ENCODE data around the gene PSMG2. TPM values are rescaled to one million over a fixed set of nuclear protein-coding genes. Genes with fewer than 3 reads are reported as not detected.
A peak's percentile ranks its signal among the peaks of the same experiment; 100 is the strongest.
"Not testable (repeated sequence)": the region's sequence is repeated elsewhere in the genome, so short reads cannot be mapped to it uniquely, and the experiment has no call there.

PSMG2 gene
- total RNA-seq, 1 donor from 2014 or later = 27.0 TPM

DNA sequence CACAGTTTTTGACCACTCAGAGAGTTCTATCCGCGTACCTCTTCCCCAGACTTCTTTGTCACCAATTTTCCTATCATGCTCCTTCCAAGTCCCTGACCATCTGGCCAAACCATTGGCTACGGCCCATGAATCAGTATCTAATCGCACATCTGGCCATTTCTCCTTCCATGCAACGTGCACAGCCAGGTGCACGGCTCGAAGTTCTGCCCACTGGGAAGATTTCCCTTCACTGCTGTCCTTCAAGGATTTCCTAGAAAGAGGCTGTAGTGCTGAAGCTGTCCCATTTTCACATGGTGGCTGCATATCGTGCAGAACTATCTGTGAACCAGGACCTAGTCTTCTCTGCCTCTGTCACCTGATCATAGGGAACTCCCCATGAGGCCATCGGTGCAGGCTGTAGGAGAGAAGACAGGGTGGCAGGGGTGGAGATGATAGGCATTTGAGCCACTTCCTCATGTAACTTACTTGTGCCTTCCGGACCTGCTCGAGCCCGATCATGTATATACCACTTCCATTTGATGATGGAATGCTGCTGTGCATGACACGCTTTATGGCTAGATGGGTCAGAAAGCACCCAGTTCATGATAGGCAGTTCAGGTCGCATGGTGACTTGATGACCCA, 53.9 kb downstream of the PSMG2 start:
- not testable (repeated sequence) for DNase-seq (ENCODE audit: low spot score); ATAC-seq

DNA sequence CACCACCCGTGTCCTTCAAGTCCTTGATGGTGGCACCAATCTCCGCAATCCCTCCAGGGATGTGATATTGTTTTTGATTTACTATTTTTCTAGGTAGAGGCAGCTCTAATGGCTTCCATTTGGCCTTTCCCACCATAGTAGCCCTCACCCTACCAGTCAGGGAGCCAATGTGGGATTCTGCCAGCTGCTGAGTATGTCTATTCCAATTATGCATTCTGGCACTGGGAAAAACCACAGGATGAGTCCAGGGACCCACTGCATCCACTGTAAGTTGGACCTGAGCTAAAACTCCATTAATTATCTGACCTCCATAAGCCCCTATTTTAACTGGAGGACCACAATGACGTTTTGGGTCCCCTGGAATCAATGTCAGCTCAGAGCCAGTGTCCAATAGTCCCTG, 55.7 kb downstream of the PSMG2 start:
- DNase-seq (ENCODE audit: low spot score); ATAC-seq: not testable (repeated sequence)

DNA sequence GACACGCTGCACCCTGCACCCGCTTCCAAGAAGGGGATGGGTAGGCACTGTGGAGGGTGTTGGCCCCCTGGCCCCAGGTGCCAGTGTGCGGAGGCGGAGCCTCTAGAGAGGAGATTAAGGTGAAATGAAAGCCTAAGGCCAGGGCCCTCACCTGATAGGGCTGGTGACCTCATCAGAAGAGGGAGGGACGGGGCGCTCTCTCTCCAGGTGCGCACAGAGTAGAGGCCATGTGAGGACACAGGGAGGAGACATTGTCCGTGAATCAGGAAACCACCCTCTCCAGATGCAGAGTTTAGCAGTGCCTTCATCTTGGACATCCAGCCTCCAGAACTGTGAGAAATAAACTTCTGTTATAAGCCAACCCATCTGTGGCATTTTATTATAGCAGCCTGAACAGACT, 62.3 kb downstream of the PSMG2 start:
- ATAC-seq (no peak), DNase-seq (ENCODE audit: low spot score) (no peak)

DNA sequence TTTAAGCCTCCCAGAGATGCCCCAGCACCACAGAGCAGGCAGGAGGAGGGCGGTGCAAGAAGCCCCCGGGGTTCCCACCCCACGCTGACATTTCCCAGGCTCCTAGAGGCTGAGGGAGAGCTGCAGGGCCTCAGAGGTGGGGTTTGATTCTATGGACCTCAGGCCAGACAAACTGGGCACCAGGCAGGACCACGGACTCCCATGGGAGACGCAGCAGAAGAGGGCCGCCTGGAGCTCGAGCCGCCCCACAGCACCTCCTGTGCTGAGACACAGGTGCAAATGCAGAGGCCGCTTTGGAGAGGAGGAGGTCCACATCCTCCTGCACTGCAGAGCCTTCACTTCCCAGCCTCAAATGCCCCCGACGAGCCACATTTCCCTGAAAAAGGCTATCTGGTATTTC, 62.7 kb downstream of the PSMG2 start:
- no peak for DNase-seq (ENCODE audit: low spot score)

DNA sequence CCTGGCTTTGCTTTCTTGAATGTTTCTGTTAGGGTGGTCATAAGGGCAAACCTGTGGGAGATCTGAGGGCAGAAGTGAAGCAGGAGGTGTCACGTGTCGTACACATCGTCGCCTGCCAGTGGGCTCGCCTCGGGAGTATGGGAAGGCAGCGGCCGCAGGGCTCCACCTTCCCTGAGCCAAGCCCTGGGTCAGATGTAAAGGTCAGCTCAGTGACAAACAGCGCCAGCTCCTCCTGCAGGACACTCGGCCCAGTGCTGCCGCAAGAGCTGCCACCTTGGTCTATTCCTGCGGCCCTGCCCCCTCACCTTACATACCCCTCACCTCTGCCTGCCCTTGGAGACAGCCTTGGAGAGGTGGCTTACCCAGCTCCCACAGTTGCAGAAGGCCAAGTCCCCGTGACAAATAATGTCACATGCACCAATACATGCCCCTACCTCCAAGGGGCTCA, 64.2 kb downstream of the PSMG2 start:
- peak; percentile 77 for ATAC-seq
- DNase-seq (ENCODE audit: low spot score) = no peak

More for the DNA sequence above, 62.7 kb downstream of the PSMG2 start:
- no peak for ATAC-seq

DNA sequence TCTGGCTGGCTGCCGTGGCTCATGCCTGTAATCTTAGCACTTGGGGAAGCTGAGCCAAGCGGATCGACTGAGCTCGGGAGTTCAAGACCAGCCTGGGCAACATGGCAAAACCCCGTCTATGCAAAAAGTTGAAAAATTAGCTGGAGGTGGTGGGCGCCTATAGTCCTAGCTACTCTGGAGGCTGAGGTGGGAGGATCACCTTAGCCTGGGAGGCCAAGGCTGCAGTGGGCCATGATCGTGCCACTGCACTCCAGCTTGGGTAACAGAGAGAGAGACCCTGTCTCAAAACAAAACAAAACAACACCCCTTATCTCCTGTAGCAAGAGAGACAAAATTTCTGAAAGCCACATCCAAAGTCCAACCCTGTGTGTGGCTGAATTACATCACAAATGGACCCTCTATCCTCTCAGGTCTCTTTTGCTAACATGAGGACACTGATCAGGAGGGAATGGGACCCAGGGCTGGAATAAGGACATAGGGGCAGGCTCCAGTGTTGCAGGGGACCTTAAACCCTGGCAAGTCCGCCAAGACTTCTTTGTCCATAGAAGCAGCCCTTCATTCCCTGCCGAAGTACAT, 64.8 kb downstream of the PSMG2 start:
- ATAC-seq = no peak
- DNase-seq (ENCODE audit: low spot score) = no peak

DNA sequence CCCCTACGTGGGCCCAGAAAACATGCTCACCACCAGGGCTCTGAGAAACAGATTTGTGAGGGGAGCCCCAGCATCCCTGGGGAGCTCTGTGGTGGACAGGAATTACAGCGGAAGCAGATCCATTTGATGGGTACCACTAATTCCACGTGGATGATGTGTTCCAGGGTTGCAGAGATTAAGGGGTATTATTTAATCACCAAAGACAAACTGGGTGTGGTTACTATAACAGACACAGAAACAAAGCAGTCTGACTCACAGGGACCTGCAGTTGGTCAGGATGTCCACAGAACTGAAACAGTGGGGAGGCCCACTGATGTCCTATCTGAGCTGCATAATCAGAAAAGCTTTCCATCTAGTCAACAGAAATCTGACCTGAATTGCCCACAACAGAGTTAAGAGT, 65.8 kb downstream of the PSMG2 start:
- ATAC-seq = no peak
- DNase-seq (ENCODE audit: low spot score) = no peak

DNA sequence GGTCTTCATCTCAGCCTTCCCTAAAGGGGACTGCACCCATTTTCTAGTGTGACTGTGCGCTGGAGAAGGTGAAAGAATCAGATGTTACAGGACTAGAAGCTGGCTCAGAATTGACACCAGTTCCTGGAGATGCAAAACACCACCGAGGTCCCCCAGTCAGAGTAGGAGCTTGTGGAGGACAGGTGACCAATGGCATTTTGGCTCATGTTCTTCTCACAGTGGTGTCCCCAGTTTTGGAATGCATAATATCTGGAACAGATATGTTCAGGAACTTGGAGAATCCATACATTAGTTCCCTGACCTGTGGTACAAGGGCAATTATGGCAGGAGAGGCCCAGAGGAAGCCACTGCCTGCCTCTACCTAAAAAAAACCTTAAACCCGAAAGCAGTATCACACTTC, 66.3 kb downstream of the PSMG2 start:
- ATAC-seq (no peak), DNase-seq (ENCODE audit: low spot score) (no peak)

DNA sequence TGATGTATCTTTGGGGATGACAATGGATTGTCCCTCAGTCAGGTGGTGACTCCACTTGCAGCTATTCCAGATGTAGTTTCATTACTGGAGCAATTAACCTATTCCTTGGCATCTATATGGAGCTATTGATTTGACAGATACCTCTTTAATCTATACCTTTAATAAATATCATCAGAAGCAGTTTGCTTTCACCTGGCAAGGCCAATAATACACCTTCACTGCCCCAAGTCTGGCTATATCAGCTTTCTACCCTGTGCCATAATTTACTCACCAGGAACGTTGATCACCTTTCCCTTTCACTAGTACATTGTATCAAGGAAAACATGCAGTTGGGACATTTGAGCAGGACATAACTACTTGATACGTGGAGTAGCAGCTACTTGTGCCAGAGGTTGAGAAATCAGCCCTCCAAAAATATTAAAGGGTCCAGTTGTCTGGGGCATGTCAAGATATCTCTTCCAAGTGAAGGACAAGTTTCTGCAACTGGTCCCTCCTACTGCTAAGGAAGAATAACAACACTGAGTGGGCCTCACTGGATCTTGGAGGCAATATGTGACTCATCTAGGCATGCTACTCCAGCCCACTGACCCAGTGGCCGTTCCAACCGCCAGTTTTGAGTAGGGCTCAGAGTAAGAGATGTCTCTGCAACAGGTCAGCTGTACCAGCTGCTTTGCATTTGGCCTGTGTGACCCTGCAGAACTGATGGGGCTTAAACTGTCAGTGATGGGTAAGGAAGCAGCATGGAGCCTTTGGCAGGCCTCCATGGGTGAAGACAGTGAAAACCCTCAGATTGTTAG, 67.0 kb downstream of the PSMG2 start:
- no peak for DNase-seq (ENCODE audit: low spot score)

DNA sequence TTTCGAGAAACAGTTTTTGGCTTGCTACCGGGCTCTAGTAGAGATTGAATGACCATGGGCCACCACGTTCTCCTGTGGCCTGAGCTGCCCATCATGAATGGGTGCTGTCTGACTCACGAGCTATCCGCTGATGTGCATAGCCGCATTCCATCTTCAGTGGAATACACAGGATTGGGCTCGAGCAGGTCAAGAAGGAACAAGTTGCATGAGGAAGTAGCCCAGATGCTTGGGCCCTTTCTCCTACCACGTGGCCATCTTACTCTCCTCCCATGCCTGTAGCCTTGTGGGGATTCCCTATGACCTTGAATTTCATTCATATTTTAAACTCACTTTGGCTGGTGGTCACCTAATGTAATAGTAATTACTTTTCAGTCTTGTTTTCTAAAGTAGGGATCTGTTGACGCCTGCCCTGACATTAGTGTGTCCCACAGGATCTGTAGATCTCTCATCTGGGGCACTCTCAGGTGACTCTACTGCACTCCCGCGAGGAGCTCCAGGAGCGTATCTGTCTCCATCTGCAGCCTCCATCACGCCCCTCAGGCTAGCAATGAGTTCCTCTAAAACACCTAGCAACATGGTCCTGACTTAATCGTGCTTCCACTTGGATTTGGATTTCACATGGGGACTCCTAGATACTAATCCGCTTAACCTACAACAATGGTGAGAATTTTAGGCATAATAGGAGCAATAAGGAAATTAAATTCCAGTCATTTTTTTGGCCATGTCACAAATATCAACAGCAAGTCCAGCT, 67.8 kb downstream of the PSMG2 start:
- DNase-seq (ENCODE audit: low spot score) (no peak), ATAC-seq (no peak)

More for the DNA sequence above, 67.0 kb downstream of the PSMG2 start:
- ATAC-seq = no peak

DNA sequence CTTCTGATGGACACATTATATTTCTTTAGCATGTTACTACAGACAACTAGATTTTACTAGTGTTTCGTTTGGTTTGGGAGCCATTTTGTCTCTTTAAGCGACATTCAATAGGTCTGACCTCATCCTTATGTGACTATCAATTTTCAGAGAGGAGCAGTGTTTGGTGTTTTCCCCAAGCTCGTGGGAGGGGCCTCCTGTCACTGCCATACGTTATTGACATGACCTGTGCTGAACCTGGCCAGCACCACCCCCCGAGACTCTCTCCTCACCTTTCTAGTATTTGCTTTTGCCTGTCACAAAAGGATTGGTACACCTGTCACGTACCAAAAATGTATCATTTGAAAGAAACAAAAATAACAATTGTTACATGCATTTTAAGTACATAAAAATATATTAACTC, 69.3 kb downstream of the PSMG2 start:
- no peak for DNase-seq (ENCODE audit: low spot score)
- ATAC-seq = no peak

DNA sequence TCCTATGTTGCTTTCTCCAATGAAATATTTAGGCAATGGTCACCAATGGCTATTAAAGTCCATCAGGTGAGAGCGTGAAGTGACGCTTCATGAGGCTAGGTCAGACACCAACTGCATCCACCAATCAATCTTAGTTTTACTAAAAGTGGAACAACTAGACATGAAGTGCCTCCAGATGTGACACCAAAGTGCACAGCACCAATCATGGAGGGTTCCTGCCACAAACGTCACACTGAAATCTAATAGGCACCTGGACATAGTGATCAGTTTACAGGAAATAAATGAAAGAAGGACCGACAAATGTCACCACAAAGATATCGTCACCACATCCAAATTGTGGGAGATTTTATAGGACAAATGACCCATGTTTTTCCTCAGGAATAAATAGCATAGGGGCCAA, 70.5 kb downstream of the PSMG2 start:
- ATAC-seq = no peak
- DNase-seq (ENCODE audit: low spot score) = peak; percentile 11

DNA sequence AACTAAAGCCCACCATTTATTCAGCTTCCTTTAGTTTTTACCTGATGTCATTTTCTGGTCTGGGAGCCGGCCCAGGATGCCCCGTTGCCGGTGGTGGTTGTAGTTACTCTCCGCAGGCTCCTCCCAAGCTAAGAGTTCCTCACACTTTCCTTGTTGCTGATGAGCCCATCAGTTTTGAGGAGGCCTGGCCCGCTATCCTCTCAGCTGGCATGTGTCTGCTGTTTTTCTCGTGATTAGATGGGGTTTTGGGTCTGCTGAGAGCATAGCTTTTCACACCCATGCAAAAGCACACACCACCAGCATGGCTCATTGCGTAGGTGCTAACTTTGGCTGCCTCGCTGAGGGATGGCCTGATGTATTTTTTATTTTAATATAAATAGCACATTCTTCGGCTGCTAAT, 72.1 kb downstream of the PSMG2 start:
- ATAC-seq (no peak), DNase-seq (ENCODE audit: low spot score) (no peak)

Other genes with a start within 250 kb of the PSMG2 start
- gene SPIRE1, start 44.9 kb upstream of the PSMG2 start, total RNA-seq = 21.6 TPM
- 6.5 TPM for gene CEP76, start 319 bp upstream of the PSMG2 start, total RNA-seq
- gene PTPN2, start 181.2 kb downstream of the PSMG2 start, total RNA-seq = 9.9 TPM
- 18.7 TPM for gene SEH1L, start 245.0 kb downstream of the PSMG2 start, total RNA-seq